NCI-H2196 treated with DMSO at 0.1 percent for 48 hours (cell line): Measurements from ENCODE around the gene SLC15A2.
"Not testable (repeated sequence)": the region's sequence is repeated elsewhere in the genome, so short reads cannot be mapped to it uniquely, and the experiment has no call there.

ENCODE experiments used
- DNase-seq: peaks from one replicate; lab custom pipeline; 2025; ENCODE audit not compliant: unreplicated experiment; lab: John Stamatoyannopoulos, UW

Gene SLC15A2

GRCh38 chr3:121894301-121894990 lies at the start of gene SLC15A2:
Gene SLC15A2, plus strand, starts transcription at chr3:121894401. Its CDS starts 76 bp downstream, at chr3:121894477.
- peak; percentile 38 for DNase-seq

GRCh38 chr3:121844892-121845291 lies 49.3 kb upstream of the SLC15A2 start:
- DNase-seq: no peak

- no peak for DNase-seq
These were observed 41.9 kb upstream of the SLC15A2 start for GRCh38 chr3:121852256-121852655.

GRCh38 chr3:121855555-121855954 lies 38.6 kb upstream of the SLC15A2 start:
- DNase-seq: no peak

- not testable (repeated sequence) for DNase-seq
These were observed 36.4 kb upstream of the SLC15A2 start for GRCh38 chr3:121857778-121858177.

GRCh38 chr3:121863247-121863646 lies 31.0 kb upstream of the SLC15A2 start:
- DNase-seq: not testable (repeated sequence)

GRCh38 chr3:121863801-121864200 lies 30.4 kb upstream of the SLC15A2 start:
- no peak for DNase-seq

- no peak for DNase-seq
These were observed 24.5 kb upstream of the SLC15A2 start for GRCh38 chr3:121869736-121870135.

- DNase-seq: no peak
These were observed 23.5 kb upstream of the SLC15A2 start for GRCh38 chr3:121870717-121871116.

GRCh38 chr3:121871430-121871829 lies 22.8 kb upstream of the SLC15A2 start:
- DNase-seq: no peak

- DNase-seq: no peak
These were observed 15.8 kb upstream of the SLC15A2 start for GRCh38 chr3:121878411-121878810.

GRCh38 chr3:121883507-121883906 lies 10.7 kb upstream of the SLC15A2 start:
- DNase-seq: no peak

- DNase-seq: no peak
These were observed 8.8 kb upstream of the SLC15A2 start for GRCh38 chr3:121885386-121885785.

- no peak for DNase-seq
These were observed 920 bp downstream of the SLC15A2 start for GRCh38 chr3:121895121-121895520.

- no peak for DNase-seq
These were observed 1.5 kb downstream of the SLC15A2 start for GRCh38 chr3:121895736-121896135.

GRCh38 chr3:121896823-121897222 lies 2.6 kb downstream of the SLC15A2 start:
- DNase-seq: no peak

GRCh38 chr3:121897296-121897695 lies 3.1 kb downstream of the SLC15A2 start:
- no peak for DNase-seq

- DNase-seq: no peak
These were observed 19.2 kb downstream of the SLC15A2 start for GRCh38 chr3:121913305-121913990.

GRCh38 chr3:121914081-121914998 lies 20.1 kb downstream of the SLC15A2 start:
- no peak for DNase-seq

GRCh38 chr3:121916189-121916588 lies 22.0 kb downstream of the SLC15A2 start:
- DNase-seq: no peak

GRCh38 chr3:121918779-121919483 lies 24.7 kb downstream of the SLC15A2 start:
- no peak for DNase-seq
